ENCODE results near the gene TACR2. TPM values are rescaled to one million over a fixed set of nuclear protein-coding genes. Genes with fewer than 3 reads are reported as not detected.

Gene TACR2
- total RNA-seq, 4 donors from 2014 or later, result 0.65 to 4.5 (median 1.3) TPM

DNA sequence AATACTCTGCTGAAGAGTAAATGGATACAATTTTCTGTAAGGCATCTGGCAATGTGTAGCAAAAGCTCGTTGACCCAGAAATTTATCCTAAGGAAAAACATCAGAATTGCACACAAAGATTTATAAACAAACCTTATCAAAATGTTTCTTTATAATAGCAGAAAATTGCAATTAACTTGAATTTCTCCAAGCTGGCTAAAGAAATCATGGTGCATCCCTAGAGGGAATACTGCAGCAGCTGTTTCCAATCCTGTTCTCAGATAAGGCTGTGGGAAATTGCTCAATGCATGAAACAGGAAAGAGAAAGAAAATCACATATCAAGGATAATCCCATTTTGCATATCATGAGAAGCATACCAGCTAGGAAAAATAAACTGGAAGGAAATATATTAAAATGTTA is 18.7 kb downstream of the TACR2 start:
- TF ChIP-seq, protein P1, sequence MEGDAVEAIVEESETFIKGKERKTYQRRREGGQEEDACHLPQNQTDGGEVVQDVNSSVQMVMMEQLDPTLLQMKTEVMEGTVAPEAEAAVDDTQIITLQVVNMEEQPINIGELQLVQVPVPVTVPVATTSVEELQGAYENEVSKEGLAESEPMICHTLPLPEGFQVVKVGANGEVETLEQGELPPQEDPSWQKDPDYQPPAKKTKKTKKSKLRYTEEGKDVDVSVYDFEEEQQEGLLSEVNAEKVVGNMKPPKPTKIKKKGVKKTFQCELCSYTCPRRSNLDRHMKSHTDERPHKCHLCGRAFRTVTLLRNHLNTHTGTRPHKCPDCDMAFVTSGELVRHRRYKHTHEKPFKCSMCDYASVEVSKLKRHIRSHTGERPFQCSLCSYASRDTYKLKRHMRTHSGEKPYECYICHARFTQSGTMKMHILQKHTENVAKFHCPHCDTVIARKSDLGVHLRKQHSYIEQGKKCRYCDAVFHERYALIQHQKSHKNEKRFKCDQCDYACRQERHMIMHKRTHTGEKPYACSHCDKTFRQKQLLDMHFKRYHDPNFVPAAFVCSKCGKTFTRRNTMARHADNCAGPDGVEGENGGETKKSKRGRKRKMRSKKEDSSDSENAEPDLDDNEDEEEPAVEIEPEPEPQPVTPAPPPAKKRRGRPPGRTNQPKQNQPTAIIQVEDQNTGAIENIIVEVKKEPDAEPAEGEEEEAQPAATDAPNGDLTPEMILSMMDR (IDR thresholded peaks at IDR 0.05; ENCODE audit: low read depth), result no peak

DNA sequence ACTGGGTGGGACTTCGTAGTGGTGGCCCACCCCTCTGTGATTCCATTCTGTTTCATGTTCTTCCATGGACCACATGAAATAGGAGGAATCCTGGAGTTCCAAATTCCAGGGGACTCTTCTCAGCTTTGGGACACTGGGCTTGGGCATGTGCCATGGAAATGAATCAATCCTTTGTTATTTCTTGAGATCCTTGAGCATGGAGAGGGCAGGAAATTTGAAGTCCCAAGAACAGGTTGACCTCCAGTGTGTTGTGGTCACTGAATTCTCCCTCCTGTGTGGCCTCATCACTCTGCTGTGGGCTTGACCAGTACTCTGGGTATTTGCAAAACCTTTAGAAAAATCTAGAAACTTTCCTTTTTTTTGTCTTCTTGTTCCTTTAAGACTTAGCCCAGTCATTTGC is 22.7 kb downstream of the TACR2 start:
- TF ChIP-seq, protein P1 (IDR thresholded peaks at IDR 0.05; ENCODE audit: low read depth), result no peak

DNA sequence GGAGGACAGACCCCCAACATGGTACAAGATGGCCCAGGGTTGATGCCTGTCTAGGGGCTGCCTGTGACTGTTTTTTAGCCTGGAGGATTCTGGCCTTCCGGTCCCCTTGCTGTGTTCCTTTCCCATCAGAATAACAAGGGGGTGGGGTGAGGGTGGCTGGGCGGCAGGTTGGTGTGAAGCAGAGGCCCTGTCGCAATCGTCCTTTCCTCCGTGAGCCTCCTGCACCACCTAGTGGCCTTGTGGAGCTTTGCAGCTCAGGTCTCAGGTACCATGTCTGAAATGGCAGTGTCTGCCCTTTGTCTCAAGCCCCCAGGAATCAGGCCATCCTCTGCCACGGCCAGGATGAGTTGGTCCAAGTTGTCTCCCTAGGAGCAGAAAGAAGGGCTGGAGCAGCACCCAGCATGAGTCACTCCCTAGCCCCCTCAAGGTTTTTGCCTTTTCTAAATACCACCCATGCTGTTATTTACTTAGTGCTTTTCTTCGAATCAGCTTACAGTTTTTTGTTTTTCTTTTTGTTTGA is 24.2 kb downstream of the TACR2 start:
- TF ChIP-seq, protein P1 (IDR thresholded peaks at IDR 0.05; ENCODE audit: low read depth), result no peak

DNA sequence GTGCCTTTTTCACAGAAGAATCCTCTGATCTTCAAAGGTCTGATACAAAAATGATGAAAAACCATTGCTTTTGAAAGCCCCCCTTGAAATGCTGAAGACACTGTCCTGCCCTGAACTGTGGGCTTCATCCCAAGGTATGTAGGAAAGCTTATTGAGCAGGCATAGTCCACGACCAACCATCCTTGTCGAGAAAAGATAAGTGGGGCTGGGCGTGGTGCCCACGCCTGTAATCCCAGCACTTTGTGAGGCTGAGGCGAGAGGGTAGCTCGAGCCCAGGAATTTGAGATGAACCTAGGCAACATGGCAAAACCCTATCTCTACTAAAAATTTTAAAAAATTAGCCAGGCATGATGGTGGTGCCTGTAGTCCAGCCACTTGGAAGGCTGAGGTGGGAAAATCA is 25.6 kb downstream of the TACR2 start:
- TF ChIP-seq, protein P1 (IDR thresholded peaks at IDR 0.05; ENCODE audit: low read depth), result no peak

DNA sequence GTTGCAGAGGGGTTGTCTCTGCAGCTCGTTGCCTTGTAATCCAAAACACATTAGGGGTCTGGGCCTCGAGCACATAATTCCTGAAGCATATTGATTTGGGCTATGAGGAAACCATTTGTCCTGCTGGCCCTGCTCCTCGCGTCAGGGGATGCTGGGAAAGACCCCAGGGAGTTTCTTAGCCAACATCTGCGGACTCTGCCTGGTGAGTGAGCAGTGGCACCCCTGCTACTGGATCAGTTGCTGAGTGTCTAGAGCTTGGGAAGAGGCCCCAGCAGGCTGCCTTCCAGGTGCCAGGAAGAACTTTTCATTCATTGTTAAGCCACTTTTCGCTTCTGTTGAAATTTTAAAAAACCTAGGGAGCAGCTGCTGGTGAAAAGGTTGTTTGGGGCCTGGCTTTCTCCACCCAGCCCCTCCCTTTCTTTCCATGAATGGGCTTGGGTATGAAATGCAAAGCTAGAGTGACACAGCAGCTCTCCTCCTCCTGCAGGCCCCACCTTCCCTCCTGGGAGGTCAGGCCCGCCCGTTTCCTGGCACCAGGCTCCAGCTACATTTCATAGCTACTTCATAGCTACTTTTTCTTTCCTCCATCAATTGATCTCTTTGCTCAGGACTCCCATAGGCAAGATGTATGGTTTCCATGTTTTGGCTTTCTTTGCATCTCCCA is 26.8 kb downstream of the TACR2 start:
- TF ChIP-seq, protein P1 (IDR thresholded peaks at IDR 0.05; ENCODE audit: low read depth), result no peak

DNA sequence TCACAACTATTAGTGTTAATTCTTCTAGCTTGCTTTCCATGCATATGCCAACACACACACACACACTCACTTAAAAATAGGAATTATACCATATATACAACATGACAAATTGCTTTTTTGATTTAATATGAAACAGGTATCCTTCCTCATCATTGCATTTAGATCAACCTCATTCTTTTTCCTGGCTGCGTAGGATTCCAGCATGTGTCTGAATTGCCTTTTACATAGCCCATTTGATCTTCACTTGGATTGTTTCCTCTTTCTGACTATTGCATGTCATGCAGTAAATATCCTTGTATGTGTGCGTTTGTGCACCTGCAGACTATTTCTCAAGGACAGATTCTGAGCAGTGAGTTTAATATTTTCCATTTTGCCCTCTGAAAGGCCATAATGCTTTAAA is 28.2 kb downstream of the TACR2 start:
- TF ChIP-seq, protein P1 (IDR thresholded peaks at IDR 0.05; ENCODE audit: low read depth), result no peak

DNA sequence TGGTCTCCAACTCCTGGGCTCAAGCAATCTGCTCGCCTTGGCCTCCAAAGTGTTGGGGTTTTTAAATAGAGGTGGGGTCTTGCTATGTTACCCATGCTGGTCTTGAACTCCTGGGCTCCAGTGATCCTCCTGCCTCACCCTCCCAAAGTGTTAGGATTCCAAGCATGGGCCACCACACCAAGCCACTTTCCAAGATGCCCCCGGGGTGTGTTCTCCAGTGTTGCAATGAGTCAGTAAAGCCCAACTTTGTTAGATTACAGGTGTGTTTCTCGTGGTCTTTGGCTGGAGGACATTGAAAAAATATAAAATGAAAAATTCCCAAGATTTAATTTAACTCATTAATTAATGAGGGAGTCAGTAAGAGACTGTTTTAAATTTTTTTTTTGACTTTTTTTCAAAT is 29.2 kb downstream of the TACR2 start:
- TF ChIP-seq, protein P1 (IDR thresholded peaks at IDR 0.05; ENCODE audit: low read depth), result no peak

Measured in subcutaneous adipose tissue (tissue), 4 donors.